ENCODE measurements around the gene TIMD4. TPM values are rescaled to one million over a fixed set of nuclear protein-coding genes. Genes with fewer than 3 reads are reported as not detected.

TIMD4 gene
- total and polyA plus RNA-seq, 2 donors (not counting 1 experiment from before 2014, with no cell fraction given) = 0.07 TPM; not detected in 1

- H3K4me3 Mint-ChIP-seq = peak overlapping the region; percentile 80
- intact Hi-C loops (cut with micrococcal nuclease) = no loop called here
- POLR2A ChIA-PET = no interaction called here
Measured at GRCh38 chr5:156914371-156914737, 48.7 kb downstream of the TIMD4 start.

More at GRCh38 chr5:156914371-156914737, 48.7 kb downstream of the TIMD4 start:
- H3K27me3 ChIP-seq (replicated peaks in 1 of 4; ENCODE audit: control extremely low read depth in 1 of 4, control insufficient read depth in 3 of 4, insufficient read depth in 4 of 4, low read length in 3 of 4) = no peaks in the 10 kb centered on the region
- H3K27ac ChIP-seq (ENCODE audit: low read length in 2 of 2) = peak overlapping the region in 1 of 2 donors; percentile 69
- H3K27ac Mint-ChIP-seq = peak overlapping the region; percentile 94
- H3K9me3 ChIP-seq (ENCODE audit: control extremely low read depth in 1 of 3, control insufficient read depth in 2 of 3, insufficient read depth in 1 of 3, low read length in 2 of 3) = peaks cover 0 to 3% (median 0%) of the 10 kb centered on the region in 3 donors
- H3K9ac ChIP-seq (ENCODE audit: low read length) = peak overlapping the region; percentile 15
- peaks cover 37% of the 10 kb centered on the region for H3K4me1 Mint-ChIP-seq
- CTCF ChIA-PET = no interaction called here
- H2AFZ ChIP-seq (ENCODE audit: insufficient read depth, low read depth, low read length, poor library complexity, severe bottlenecking) = peak overlapping the region; percentile 67
- H3K4me3 ChIP-seq (ENCODE audit: control extremely low read depth in 1 of 5, extremely low read depth in 1 of 5, insufficient read depth in 1 of 5, low read depth in 2 of 5, low read length in 4 of 5) = peak overlapping the region in 1 of 5 experiments; percentile 4
- H3K79me2 ChIP-seq (ENCODE audit: control insufficient read depth, insufficient read depth, low read length) = no peaks in the 10 kb centered on the region
- H4K20me1 ChIP-seq (ENCODE audit: control insufficient read depth, insufficient read depth, low read length, poor library complexity, severe bottlenecking) = no peaks in the 10 kb centered on the region
- peak overlapping the region; percentile 62 for H3K4me2 ChIP-seq (replicated peaks; ENCODE audit: low read depth, low read length, poor library complexity, severe bottlenecking)
- H3K9me3 Mint-ChIP-seq (ENCODE audit: insufficient read depth) = peaks cover 3% of the 10 kb centered on the region
- H3K4me1 ChIP-seq (ENCODE audit: control insufficient read depth in 2 of 2, insufficient read depth in 2 of 2, low read length in 2 of 2) = peaks cover 26 to 33% of the 10 kb centered on the region in 2 donors
- TF ChIP-seq EZH2 (IDR thresholded peaks at IDR 0.05; ENCODE audit: borderline replicate concordance, insufficient read depth, low read depth, low read length, poor library complexity, severe bottlenecking) = no peak
- TF ChIP-seq CTCF (IDR thresholded peaks at IDR 0.05) = no peak
- WGBS (ENCODE audit: insufficient coverage) = no CpG with 5 or more reads among the region's 2 CpGs
- DNase-seq (no peak), ATAC-seq (ENCODE audit: low read depth) (no peak)
- no peaks in the 10 kb centered on the region for H3K36me3 ChIP-seq (replicated peaks in 1 of 2; ENCODE audit: control extremely low read depth in 1 of 2, control insufficient read depth in 1 of 2, extremely low read depth in 1 of 2, insufficient read depth in 2 of 2, low read length in 1 of 2)
- H3K27me3 Mint-ChIP-seq = no peaks in the 10 kb centered on the region
